Panc1 (cell line): ENCODE measurements around the gene LRBA.

ENCODE experiments used
- POLR2AphosphoS5 ChIP-seq: IDR thresholded peaks from 2 replicates; pipeline ENCODE4 v1.6.1; 2012; ENCODE audit warnings: mild to moderate bottlenecking, low read depth, low read length, moderate library complexity
- SIN3A ChIP-seq: IDR thresholded peaks from 2 replicates; pipeline ENCODE4 v1.6.1; 2012; ENCODE audit warnings: low read depth, mild to moderate bottlenecking, low read length, moderate library complexity, borderline replicate concordance; ENCODE audit not compliant: insufficient read depth
- TF ChIP-seq, protein P1 (sequence below): fragments of 450-650 bp; IDR thresholded peaks from 2 replicates; pipeline ENCODE4 v1.5.1; 2017; ENCODE audit warnings: mild to moderate bottlenecking
- TF ChIP-seq, protein P2 (sequence below), 2 experiments: IDR thresholded peaks; 2 replicates each; pipeline ENCODE4 v1.6.1; 2011 to 2012; ENCODE audit warnings: low read depth in 2 of 2, control low read depth in 1 of 2, low read length in 1 of 2, mild to moderate bottlenecking in 1 of 2, moderate library complexity in 1 of 2; ENCODE audit not compliant: insufficient read depth in 1 of 2

- TF ChIP-seq, protein P1, sequence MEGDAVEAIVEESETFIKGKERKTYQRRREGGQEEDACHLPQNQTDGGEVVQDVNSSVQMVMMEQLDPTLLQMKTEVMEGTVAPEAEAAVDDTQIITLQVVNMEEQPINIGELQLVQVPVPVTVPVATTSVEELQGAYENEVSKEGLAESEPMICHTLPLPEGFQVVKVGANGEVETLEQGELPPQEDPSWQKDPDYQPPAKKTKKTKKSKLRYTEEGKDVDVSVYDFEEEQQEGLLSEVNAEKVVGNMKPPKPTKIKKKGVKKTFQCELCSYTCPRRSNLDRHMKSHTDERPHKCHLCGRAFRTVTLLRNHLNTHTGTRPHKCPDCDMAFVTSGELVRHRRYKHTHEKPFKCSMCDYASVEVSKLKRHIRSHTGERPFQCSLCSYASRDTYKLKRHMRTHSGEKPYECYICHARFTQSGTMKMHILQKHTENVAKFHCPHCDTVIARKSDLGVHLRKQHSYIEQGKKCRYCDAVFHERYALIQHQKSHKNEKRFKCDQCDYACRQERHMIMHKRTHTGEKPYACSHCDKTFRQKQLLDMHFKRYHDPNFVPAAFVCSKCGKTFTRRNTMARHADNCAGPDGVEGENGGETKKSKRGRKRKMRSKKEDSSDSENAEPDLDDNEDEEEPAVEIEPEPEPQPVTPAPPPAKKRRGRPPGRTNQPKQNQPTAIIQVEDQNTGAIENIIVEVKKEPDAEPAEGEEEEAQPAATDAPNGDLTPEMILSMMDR, result no peak
- TF ChIP-seq POLR2AphosphoS5 (no peak), SIN3A (no peak)
- TF ChIP-seq, protein P2, sequence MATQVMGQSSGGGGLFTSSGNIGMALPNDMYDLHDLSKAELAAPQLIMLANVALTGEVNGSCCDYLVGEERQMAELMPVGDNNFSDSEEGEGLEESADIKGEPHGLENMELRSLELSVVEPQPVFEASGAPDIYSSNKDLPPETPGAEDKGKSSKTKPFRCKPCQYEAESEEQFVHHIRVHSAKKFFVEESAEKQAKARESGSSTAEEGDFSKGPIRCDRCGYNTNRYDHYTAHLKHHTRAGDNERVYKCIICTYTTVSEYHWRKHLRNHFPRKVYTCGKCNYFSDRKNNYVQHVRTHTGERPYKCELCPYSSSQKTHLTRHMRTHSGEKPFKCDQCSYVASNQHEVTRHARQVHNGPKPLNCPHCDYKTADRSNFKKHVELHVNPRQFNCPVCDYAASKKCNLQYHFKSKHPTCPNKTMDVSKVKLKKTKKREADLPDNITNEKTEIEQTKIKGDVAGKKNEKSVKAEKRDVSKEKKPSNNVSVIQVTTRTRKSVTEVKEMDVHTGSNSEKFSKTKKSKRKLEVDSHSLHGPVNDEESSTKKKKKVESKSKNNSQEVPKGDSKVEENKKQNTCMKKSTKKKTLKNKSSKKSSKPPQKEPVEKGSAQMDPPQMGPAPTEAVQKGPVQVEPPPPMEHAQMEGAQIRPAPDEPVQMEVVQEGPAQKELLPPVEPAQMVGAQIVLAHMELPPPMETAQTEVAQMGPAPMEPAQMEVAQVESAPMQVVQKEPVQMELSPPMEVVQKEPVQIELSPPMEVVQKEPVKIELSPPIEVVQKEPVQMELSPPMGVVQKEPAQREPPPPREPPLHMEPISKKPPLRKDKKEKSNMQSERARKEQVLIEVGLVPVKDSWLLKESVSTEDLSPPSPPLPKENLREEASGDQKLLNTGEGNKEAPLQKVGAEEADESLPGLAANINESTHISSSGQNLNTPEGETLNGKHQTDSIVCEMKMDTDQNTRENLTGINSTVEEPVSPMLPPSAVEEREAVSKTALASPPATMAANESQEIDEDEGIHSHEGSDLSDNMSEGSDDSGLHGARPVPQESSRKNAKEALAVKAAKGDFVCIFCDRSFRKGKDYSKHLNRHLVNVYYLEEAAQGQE (IDR thresholded peaks at IDR 0.05; ENCODE audit: insufficient read depth in 1 of 2, low read depth in 2 of 2, low read length in 1 of 2), result no peak
Observed at GRCh38 chr4:150817017-150817416, 198.1 kb downstream of the LRBA start.
